Naive thymus-derived CD4-positive, alpha-beta T cell (primary cell): ENCODE data around the gene DEFB119. TPM values are rescaled to one million over a fixed set of nuclear protein-coding genes. Genes with fewer than 3 reads are reported as not detected.

ENCODE experiments used
- ATAC-seq: fragments of 150-1000 bp; cut with Tn5 transposase; 2 replicates; pipeline ENCODE4 v1.10.0; 2021; ENCODE audit warnings: mild to moderate bottlenecking, moderate library complexity
- CTCF ChIA-PET: fragments of 350-600 bp; sonication (Branson Sonifier 250); formaldehyde crosslinking; loops from one replicate; lab custom pipeline; 2021; ENCODE audit warnings: antibody characterized with exemption; lab: Charles Lee
- POLR2A ChIA-PET: fragments of 350-600 bp; sonication (Branson Sonifier 250); formaldehyde crosslinking; loops from one replicate; lab custom pipeline; 2021; ENCODE audit warnings: antibody characterized with exemption, inconsistent platforms; lab: Charles Lee
- DNase-seq, 9 donors: peaks; one replicate each; pipeline versions ENCODE4 v3.0.0 to v3.0.0-alpha.2; 2020 to 2022; ENCODE audit warnings: mixed read lengths in 1 of 9
- H3K27ac ChIP-seq: one replicate; pipeline ENCODE4 v1.7.0; 2013; ENCODE audit warnings: mild to moderate bottlenecking, low read depth, low read length, moderate library complexity
- H3K27me3 ChIP-seq, 2 donors: one replicate each; pipeline ENCODE4 v1.7.0; 2013; ENCODE audit warnings: low read length in 2 of 2, mild to moderate bottlenecking in 2 of 2, moderate library complexity in 2 of 2; ENCODE audit not compliant: control insufficient read depth in 2 of 2, insufficient read depth in 2 of 2
- H3K36me3 ChIP-seq, 3 experiments: 1 replicate in 2 of 3; 2 replicates in 1 of 3; pipeline ENCODE4 v1.7.0; 2013; ENCODE audit warnings: low read length in 3 of 3, mild to moderate bottlenecking in 3 of 3, moderate library complexity in 1 of 3; ENCODE audit not compliant: insufficient read depth in 3 of 3, control insufficient read depth in 2 of 3
- H3K4me1 ChIP-seq, 2 donors: one replicate each; pipeline ENCODE4 v1.7.0; 2013; ENCODE audit warnings: low read length in 2 of 2, mild to moderate bottlenecking in 2 of 2, moderate library complexity in 1 of 2; ENCODE audit not compliant: control insufficient read depth in 2 of 2, insufficient read depth in 2 of 2
- H3K4me3 ChIP-seq: 2 replicates; pipeline ENCODE4 v1.7.0; 2013; ENCODE audit warnings: mild to moderate bottlenecking, low read length
- H3K9me3 ChIP-seq, 3 experiments: 1 replicate in 2 of 3; 2 replicates in 1 of 3; pipeline ENCODE4 v1.7.0; 2013; ENCODE audit warnings: low read length in 3 of 3; ENCODE audit not compliant: control insufficient read depth in 2 of 3
- H3K27ac Mint-ChIP-seq, 9 donors: one replicate each; pipeline ENCODE4 v1.8.0; 2020 to 2022; ENCODE audit warnings: mixed read lengths in 9 of 9, mild to moderate bottlenecking in 8 of 9, moderate library complexity in 5 of 9, inconsistent platforms in 2 of 9
- H3K27me3 Mint-ChIP-seq, 5 donors: one replicate each; pipeline ENCODE4 v1.8.0; 2021 to 2022; ENCODE audit warnings: mixed read lengths in 5 of 5, mild to moderate bottlenecking in 1 of 5
- H3K36me3 Mint-ChIP-seq, 5 donors: one replicate each; pipeline ENCODE4 v1.8.0; 2020 to 2022; ENCODE audit warnings: mixed read lengths in 5 of 5, mild to moderate bottlenecking in 3 of 5, inconsistent platforms in 1 of 5
- H3K4me1 Mint-ChIP-seq, 7 donors: one replicate each; pipeline ENCODE4 v1.8.0; 2020 to 2022; ENCODE audit warnings: mixed read lengths in 7 of 7, mild to moderate bottlenecking in 3 of 7, inconsistent platforms in 1 of 7
- H3K4me3 Mint-ChIP-seq, 10 donors: one replicate each; pipeline ENCODE4 v1.8.0; 2020 to 2022; ENCODE audit warnings: mild to moderate bottlenecking in 10 of 10, mixed read lengths in 10 of 10, moderate library complexity in 6 of 10, inconsistent platforms in 2 of 10
- H3K9me3 Mint-ChIP-seq, 11 donors: one replicate each; pipeline ENCODE4 v1.8.0; 2020 to 2022; ENCODE audit warnings: mixed read lengths in 11 of 11, mild to moderate bottlenecking in 4 of 11, inconsistent platforms in 1 of 11, moderate library complexity in 1 of 11
- intact Hi-C, 2 donors: fragments of 100-400 bp; cut with micrococcal nuclease; formaldehyde crosslinking; loops; one replicate each; pipeline ENCODE4 v1.15.1; 2023
- polyA plus RNA-seq, 2 donors: library from polyadenylated mRNA; unstranded; fragments of 300-500 nt; fragmentation: Illumina TruSeq; gene quantifications; one replicate each; pipeline ENCODE4 v1.2.3, GENCODE V29; 2021
- total RNA-seq, 6 experiments: library from RNA in 5 of 6; stranded (reverse) in 5 of 6; gene quantifications; 1 replicate in 5 of 6; 2 replicates in 1 of 6; pipeline ENCODE4 v1.2.3 and lab custom pipeline; 2021 to 2026

The DEFB119 gene
- total and polyA plus RNA-seq, 7 experiments from 2014 or later: not detected

GRCh38 chr20:31414381-31414780 is 24.0 kb upstream of the DEFB119 start:
- H3K4me3 ChIP-seq: no peak overlapping the region
- intact Hi-C loops: no loop called here

GRCh38 chr20:31410011-31410410 is 19.6 kb upstream of the DEFB119 start:
- DNase-seq: no peak
- ChIA-PET CTCF (no interaction called here), POLR2A (no interaction called here)

More at GRCh38 chr20:31414381-31414780, 24.0 kb upstream of the DEFB119 start:
- no peak overlapping the region for H3K27ac Mint-ChIP-seq
- Histone ChIP-seq H3K27ac (no peak overlapping the region), H3K36me3 (no peaks in the 10 kb centered on the region), H3K27me3 (no peaks in the 10 kb centered on the region), H3K4me1 (no peaks in the 10 kb centered on the region), H3K9me3 (no peaks in the 10 kb centered on the region)
- H3K27me3 Mint-ChIP-seq: peaks cover 0 to 41% (median 26%) of the 10 kb centered on the region in 5 donors
- DNase-seq (no peak), ATAC-seq (no peak)
- H3K4me3 Mint-ChIP-seq: no peak overlapping the region
- H3K4me1 Mint-ChIP-seq: peaks cover 0 to 1% (median 0%) of the 10 kb centered on the region in 7 donors
- peaks cover 0 to 14% (median 0%) of the 10 kb centered on the region in 11 donors for H3K9me3 Mint-ChIP-seq
- no peaks in the 10 kb centered on the region for H3K36me3 Mint-ChIP-seq
- ChIA-PET POLR2A (no interaction called here), CTCF (interaction anchor here (0.9 kb wide), 1 partner anchor 89 kb away, joined by 7 read pairs; no protein-coding TSS in a partner anchor)

GRCh38 chr20:31406115-31406514 is 15.7 kb upstream of the DEFB119 start, which contains the start of gene DEFB121:
TSS of gene DEFB121 (minus strand) at chr20:31406215. CDS start at chr20:31406152, 63 bp downstream.
- peaks cover 0 to 5% (median 0%) of the 10 kb centered on the region in 11 donors for H3K9me3 Mint-ChIP-seq
- H3K4me3 Mint-ChIP-seq: no peak within 1 kb of the TSS
- Histone ChIP-seq H3K9me3 (no peaks in the 10 kb centered on the region), H3K36me3 (no peaks in the 10 kb centered on the region), H3K4me1 (no peaks in the 10 kb centered on the region), H3K27ac (no peak within 1 kb of the TSS), H3K27me3 (no peaks in the 10 kb centered on the region), H3K4me3 (no peak within 1 kb of the TSS)
- H3K27ac Mint-ChIP-seq: no peak within 1 kb of the TSS
- DNase-seq (no peak), ATAC-seq (no peak)
- peaks cover 0 to 35% (median 13%) of the 10 kb centered on the region in 5 donors for H3K27me3 Mint-ChIP-seq
- CTCF ChIA-PET: no interaction called here
- intact Hi-C loops: no loop called here
- POLR2A ChIA-PET: no interaction called here
- H3K4me1 Mint-ChIP-seq: peaks cover 0 to 1% (median 0%) of the 10 kb centered on the region in 7 donors
- no peaks in the 10 kb centered on the region for H3K36me3 Mint-ChIP-seq

More at GRCh38 chr20:31410011-31410410, 19.6 kb upstream of the DEFB119 start:
- no peaks in the 10 kb centered on the region for H3K4me1 ChIP-seq
- no peak overlapping the region for H3K27ac ChIP-seq
- H3K36me3 Mint-ChIP-seq: no peaks in the 10 kb centered on the region
- ATAC-seq: no peak
- no peak overlapping the region for H3K4me3 Mint-ChIP-seq
- H3K27ac Mint-ChIP-seq: no peak overlapping the region
- peaks cover 0 to 40% (median 30%) of the 10 kb centered on the region in 5 donors for H3K27me3 Mint-ChIP-seq
- H3K9me3 Mint-ChIP-seq: peaks cover 0 to 5% (median 0%) of the 10 kb centered on the region in 11 donors
- peaks cover 0 to 1% (median 0%) of the 10 kb centered on the region in 7 donors for H3K4me1 Mint-ChIP-seq
- no peaks in the 10 kb centered on the region for H3K36me3 ChIP-seq
- intact Hi-C loops: no loop called here
- H3K9me3 ChIP-seq: no peaks in the 10 kb centered on the region
- no peak overlapping the region for H3K4me3 ChIP-seq
- no peaks in the 10 kb centered on the region for H3K27me3 ChIP-seq

GRCh38 chr20:31403886-31404285 is 13.5 kb upstream of the DEFB119 start:
- H3K27ac ChIP-seq: no peak overlapping the region
- H3K9me3 Mint-ChIP-seq: peaks cover 0 to 5% (median 0%) of the 10 kb centered on the region in 11 donors
- CTCF ChIA-PET: no interaction called here

GRCh38 chr20:31394900-31395299 is 4.5 kb upstream of the DEFB119 start:
- Histone ChIP-seq H3K9me3 (no peaks in the 10 kb centered on the region), H3K4me1 (no peaks in the 10 kb centered on the region), H3K27me3 (no peaks in the 10 kb centered on the region), H3K27ac (no peak overlapping the region), H3K36me3 (no peaks in the 10 kb centered on the region), H3K4me3 (no peak overlapping the region)
- ATAC-seq (no peak), DNase-seq (no peak)
- Mint-ChIP-seq H3K4me1 (no peaks in the 10 kb centered on the region), H3K27me3 (peaks cover 0 to 36% (median 24%) of the 10 kb centered on the region in 5 donors), H3K4me3 (no peak overlapping the region), H3K36me3 (no peaks in the 10 kb centered on the region), H3K9me3 (peaks cover 0 to 2% (median 0%) of the 10 kb centered on the region in 11 donors), H3K27ac (no peak overlapping the region)
- CTCF ChIA-PET: no interaction called here
- POLR2A ChIA-PET: no interaction called here
- intact Hi-C loops: no loop called here

More at GRCh38 chr20:31403886-31404285, 13.5 kb upstream of the DEFB119 start:
- Mint-ChIP-seq H3K27me3 (peaks cover 0 to 29% (median 15%) of the 10 kb centered on the region in 5 donors), H3K36me3 (no peaks in the 10 kb centered on the region), H3K4me3 (no peak overlapping the region), H3K4me1 (no peaks in the 10 kb centered on the region), H3K27ac (no peak overlapping the region)
- DNase-seq (no peak), ATAC-seq (no peak)
- POLR2A ChIA-PET: no interaction called here
- Histone ChIP-seq H3K36me3 (no peaks in the 10 kb centered on the region), H3K4me1 (no peaks in the 10 kb centered on the region), H3K4me3 (no peak overlapping the region), H3K9me3 (no peaks in the 10 kb centered on the region), H3K27me3 (no peaks in the 10 kb centered on the region)
- intact Hi-C loops: no loop called here

GRCh38 chr20:31392836-31393235 is 2.4 kb upstream of the DEFB119 start:
- Mint-ChIP-seq H3K27ac (no peak overlapping the region), H3K27me3 (peaks cover 0 to 44% (median 34%) of the 10 kb centered on the region in 5 donors), H3K4me1 (no peaks in the 10 kb centered on the region), H3K9me3 (peaks cover 0 to 2% (median 0%) of the 10 kb centered on the region in 11 donors), H3K4me3 (no peak overlapping the region), H3K36me3 (no peaks in the 10 kb centered on the region)
- no peaks in the 10 kb centered on the region for H3K4me1 ChIP-seq
- DNase-seq (no peak), ATAC-seq (no peak)
- H3K4me3 ChIP-seq: no peak overlapping the region
- POLR2A ChIA-PET: no interaction called here
- H3K36me3 ChIP-seq: no peaks in the 10 kb centered on the region
- H3K9me3 ChIP-seq: no peaks in the 10 kb centered on the region
- CTCF ChIA-PET: no interaction called here
- H3K27ac ChIP-seq: no peak overlapping the region
- no peaks in the 10 kb centered on the region for H3K27me3 ChIP-seq
- intact Hi-C loops: no loop called here

- no peak overlapping the region for H3K27ac Mint-ChIP-seq
- H3K4me1 Mint-ChIP-seq: no peaks in the 10 kb centered on the region
- CTCF ChIA-PET: no interaction called here
- H3K36me3 Mint-ChIP-seq: peaks cover 0 to 5% (median 0%) of the 10 kb centered on the region in 5 donors
- H3K9me3 Mint-ChIP-seq: peaks cover 0 to 22% (median 5%) of the 10 kb centered on the region in 11 donors
- Histone ChIP-seq H3K27ac (no peak overlapping the region), H3K4me1 (no peaks in the 10 kb centered on the region), H3K27me3 (no peaks in the 10 kb centered on the region), H3K36me3 (no peaks in the 10 kb centered on the region), H3K9me3 (no peaks in the 10 kb centered on the region), H3K4me3 (no peak overlapping the region)
- peaks cover 0 to 20% (median 5%) of the 10 kb centered on the region in 5 donors for H3K27me3 Mint-ChIP-seq
- POLR2A ChIA-PET: no interaction called here
- DNase-seq: no peak
- H3K4me3 Mint-ChIP-seq: no peak overlapping the region
- intact Hi-C loops: no loop called here
- ATAC-seq: no peak
These were observed 16.0 kb downstream of the DEFB119 start for GRCh38 chr20:31374346-31374745.
